Muscle of arm (tissue), 12 donors: ENCODE measurements around the gene BBX. TPM values are rescaled to one million over a fixed set of nuclear protein-coding genes. Genes with fewer than 3 reads are reported as not detected.
"Not testable (repeated sequence)": the region's sequence is repeated elsewhere in the genome, so short reads cannot be mapped to it uniquely, and the experiment has no call there.

Experiments used
- DNase-seq: peaks from one replicate; pipeline ENCODE4 v3.0.0-alpha.2; 2013
- polyA plus RNA-seq, 12 donors: library from polyadenylated mRNA; unstranded; fragments of 120-200 nt; gene quantifications; one replicate each; pipeline ENCODE4 v1.2.1, GENCODE V29; 2013; ENCODE audit not compliant: insufficient read length in 12 of 12

BBX gene
- polyA plus RNA-seq, 12 donors, result 38.2 to 106 (median 49.0) TPM

- DNase-seq, result no peak
Measured at GRCh38 chr3:107531917-107532469, 9.2 kb downstream of the BBX start.

GRCh38 chr3:107540857-107541256, 18.1 kb downstream of the BBX start:
- DNase-seq, result no peak

GRCh38 chr3:107542665-107543064, 19.9 kb downstream of the BBX start:
- no peak for DNase-seq

GRCh38 chr3:107543666-107544065, 20.9 kb downstream of the BBX start:
- DNase-seq, result no peak

- DNase-seq, result no peak
Measured at GRCh38 chr3:107545680-107546120, 22.9 kb downstream of the BBX start.

- no peak for DNase-seq
Measured at GRCh38 chr3:107548601-107549000, 25.8 kb downstream of the BBX start.

GRCh38 chr3:107555359-107555758, 32.6 kb downstream of the BBX start:
- DNase-seq, result no peak

- no peak for DNase-seq
Measured at GRCh38 chr3:107557743-107558142, 35.0 kb downstream of the BBX start.

GRCh38 chr3:107560166-107560565, 37.4 kb downstream of the BBX start:
- no peak for DNase-seq

GRCh38 chr3:107561980-107562379, 39.2 kb downstream of the BBX start:
- no peak for DNase-seq

- no peak for DNase-seq
Measured at GRCh38 chr3:107562969-107563529, 40.3 kb downstream of the BBX start.

GRCh38 chr3:107565244-107565643, 42.5 kb downstream of the BBX start:
- DNase-seq, result not testable (repeated sequence)

- DNase-seq, result not testable (repeated sequence)
Measured at GRCh38 chr3:107571089-107571488, 48.3 kb downstream of the BBX start.

GRCh38 chr3:107571492-107571891, 48.7 kb downstream of the BBX start:
- not testable (repeated sequence) for DNase-seq

- DNase-seq, result peak; percentile 24
Measured at GRCh38 chr3:107574650-107575049, 51.9 kb downstream of the BBX start.

- no peak for DNase-seq
Measured at GRCh38 chr3:107578091-107578490, 55.3 kb downstream of the BBX start.

- no peak for DNase-seq
Measured at GRCh38 chr3:107578523-107578922, 55.8 kb downstream of the BBX start.

- no peak for DNase-seq
Measured at GRCh38 chr3:107579371-107579770, 56.6 kb downstream of the BBX start.

- DNase-seq, result no peak
Measured at GRCh38 chr3:107581230-107581629, 58.5 kb downstream of the BBX start.

- no peak for DNase-seq
Measured at GRCh38 chr3:107588217-107588616, 65.5 kb downstream of the BBX start.

GRCh38 chr3:107589454-107589853, 66.7 kb downstream of the BBX start:
- DNase-seq, result no peak

GRCh38 chr3:107590786-107591185, 68.0 kb downstream of the BBX start:
- no peak for DNase-seq

- no peak for DNase-seq
Measured at GRCh38 chr3:107592073-107592472, 69.3 kb downstream of the BBX start.

- DNase-seq, result no peak
Measured at GRCh38 chr3:107594870-107595269, 72.1 kb downstream of the BBX start.
